GM12878 (cell line): ENCODE results near the gene ERVH48-1. TPM values are rescaled to one million over a fixed set of nuclear protein-coding genes. Genes with fewer than 3 reads are reported as not detected.

ENCODE experiments used
- ATAC-seq: fragments of 200-7000 bp; cut with Tn5 transposase; 3 replicates; pipeline ENCODE4 v1.9.1; 2020; ENCODE audit warnings: mild to moderate bottlenecking, moderate library complexity
- BruUV-seq: library from RNA; stranded (reverse); fragments of 400-500 nt; replicated peaks from 2 replicates; lab custom pipeline; 2021; lab: Mats Ljungman, UMichigan
- CTCF ChIA-PET: fragments of 300-600 bp; sonication (Branson Sonifier 250); formaldehyde crosslinking; extraction: SDS; loops from one replicate; lab custom pipeline; 2021; ENCODE audit warnings: inconsistent platforms; lab: Yijun Ruan, JAX
- POLR2A ChIA-PET: fragments of 350-600 bp; formaldehyde crosslinking; extraction: SDS; loops from one replicate; lab custom pipeline; 2021; ENCODE audit warnings: inconsistent platforms; lab: Charles Lee
- RAD21 ChIA-PET: fragments of 300-600 bp; sonication (Branson Sonifier 250); formaldehyde crosslinking; loops from one replicate; lab custom pipeline; 2023; ENCODE audit warnings: antibody characterized with exemption; ENCODE audit not compliant: unreplicated experiment; lab: Charles Lee
- SMC1A ChIA-PET: fragments of 300-600 bp; sonication (Branson Sonifier 250); formaldehyde crosslinking; loops from one replicate; lab custom pipeline; 2023; ENCODE audit not compliant: unreplicated experiment, uncharacterized antibody; lab: Charles Lee
- DNase-seq: peaks from one replicate; pipeline ENCODE4 v3.0.0-alpha.2; 2011; ENCODE audit warnings: low read depth, low spot score
- FAIRE-seq: peaks from 3 replicates; lab custom pipeline; 2011; peaks lifted over from hg19 to GRCh38; lab: Jason Lieb, UNC
- H2AFZ ChIP-seq: 2 replicates; pipeline ENCODE4 v1.6.0; 2011; ENCODE audit warnings: low read depth, low read length, control low read depth; ENCODE audit not compliant: control insufficient read depth
- H3K27ac ChIP-seq: 2 replicates; pipeline ENCODE4 v1.5.1; 2011; ENCODE audit warnings: control low read depth; ENCODE audit not compliant: control insufficient read depth, insufficient read depth
- H3K27me3 ChIP-seq, 2 experiments: replicated peaks in 1 of 2; 2 replicates each; pipeline versions ENCODE4 v1.6.0 to v1.6.1; 2011; ENCODE audit warnings: low read length in 1 of 2; ENCODE audit not compliant: control insufficient read depth in 2 of 2, insufficient read depth in 2 of 2
- H3K36me3 ChIP-seq, 2 experiments: 2 replicates each; pipeline ENCODE4 v1.5.1; 2011; ENCODE audit warnings: low read length in 1 of 2; ENCODE audit not compliant: control insufficient read depth in 2 of 2, insufficient read depth in 2 of 2
- H3K4me1 ChIP-seq: 2 replicates; pipeline ENCODE4 v1.6.1; 2011; ENCODE audit warnings: mild to moderate bottlenecking, low read length, moderate library complexity, mixed read lengths; ENCODE audit not compliant: control insufficient read depth, insufficient read depth
- H3K4me2 ChIP-seq: 2 replicates; pipeline ENCODE4 v1.6.0; 2011; ENCODE audit warnings: control low read depth; ENCODE audit not compliant: control insufficient read depth, insufficient read depth
- H3K4me3 ChIP-seq: fragments of 200-600 bp; sonication (generic); 2 replicates; pipeline ENCODE4 v1.5.1; 2016
- H3K79me2 ChIP-seq: 2 replicates; pipeline ENCODE4 v1.6.0; 2011; ENCODE audit warnings: low read length; ENCODE audit not compliant: control insufficient read depth, insufficient read depth
- H3K9ac ChIP-seq: 2 replicates; pipeline ENCODE4 v1.8.0; 2011; ENCODE audit warnings: low read length, control low read depth, mixed read lengths; ENCODE audit not compliant: control insufficient read depth, insufficient read depth
- H3K9me3 ChIP-seq: replicated peaks from 3 replicates; pipeline ENCODE4 v1.5.1; 2011; ENCODE audit warnings: mild to moderate bottlenecking, low read length; ENCODE audit not compliant: control insufficient read depth, insufficient read depth
- H4K20me1 ChIP-seq: 2 replicates; pipeline ENCODE4 v1.6.0; 2011; ENCODE audit not compliant: control insufficient read depth, insufficient read depth
- CBX3 ChIP-seq: fragments of 200-600 bp; sonication (generic); IDR thresholded peaks from 2 replicates; pipeline ENCODE4 v1.6.1; 2016; ENCODE audit warnings: low read depth, borderline replicate concordance
- CHD4 ChIP-seq: fragments of 200-600 bp; sonication (generic); IDR thresholded peaks from 2 replicates; pipeline ENCODE4 v1.6.1; 2016; ENCODE audit warnings: mild to moderate bottlenecking
- ESRRA ChIP-seq: IDR thresholded peaks from 2 replicates; pipeline ENCODE4 v1.6.1; 2012; ENCODE audit warnings: mild to moderate bottlenecking, low read length, improper control_type of control experiment
- FOXM1 ChIP-seq: IDR thresholded peaks from 2 replicates; pipeline ENCODE4 v1.6.1; 2012; ENCODE audit warnings: low read depth, mild to moderate bottlenecking, inconsistent platforms, low read length, moderate library complexity
- IKZF2 ChIP-seq, 2 experiments: fragments of 450-650 bp; IDR thresholded peaks; 2 replicates each; pipeline ENCODE4 v1.6.1; 2017; ENCODE audit warnings: mild to moderate bottlenecking in 2 of 2, moderate library complexity in 2 of 2
- JUNB ChIP-seq: IDR thresholded peaks from 2 replicates; pipeline ENCODE4 v1.6.1; 2016; ENCODE audit warnings: antibody characterized with exemption, mild to moderate bottlenecking
- KLF5 ChIP-seq: fragments of 450-650 bp; IDR thresholded peaks from 2 replicates; pipeline ENCODE4 v1.6.1; 2014; ENCODE audit warnings: mild to moderate bottlenecking; ENCODE audit not compliant: partially characterized antibody
- MYC ChIP-seq: IDR thresholded peaks from 2 replicates; pipeline ENCODE4 v1.6.1; 2011; ENCODE audit warnings: mild to moderate bottlenecking, low read length, moderate library complexity, inconsistent platforms; ENCODE audit not compliant: insufficient read depth, insufficient replicate concordance, insufficient read length, severe bottlenecking
- POLR2AphosphoS5 ChIP-seq: IDR thresholded peaks from 2 replicates; pipeline ENCODE4 v1.6.1; 2011; ENCODE audit warnings: mild to moderate bottlenecking, low read length, inconsistent platforms
- POU2F2 ChIP-seq: IDR thresholded peaks from 3 replicates; pipeline ENCODE4 v1.6.1; 2011; ENCODE audit warnings: low read depth, mild to moderate bottlenecking, low read length, borderline replicate concordance
- RB1 ChIP-seq: fragments of 450-650 bp; formaldehyde crosslinking; IDR thresholded peaks from 2 replicates; pipeline ENCODE4 v1.6.1; 2017; ENCODE audit warnings: mild to moderate bottlenecking, borderline replicate concordance
- RELA ChIP-seq: fragments of 450-650 bp; IDR thresholded peaks from 2 replicates; pipeline ENCODE4 v1.8.0; 2014; ENCODE audit warnings: borderline replicate concordance; ENCODE audit not compliant: partially characterized antibody
- RFX5 ChIP-seq: IDR thresholded peaks from 2 replicates; pipeline ENCODE4 v1.6.1; 2011; ENCODE audit warnings: low read depth, low read length, improper control_type of control experiment
- SUPT20H ChIP-seq: IDR thresholded peaks from 2 replicates; pipeline ENCODE4 v1.6.1; 2011; ENCODE audit warnings: low read depth, mild to moderate bottlenecking, low read length, moderate library complexity, borderline replicate concordance; ENCODE audit not compliant: control insufficient read depth
- TAF1 ChIP-seq: IDR thresholded peaks from 2 replicates; pipeline ENCODE4 v1.6.1; 2011; ENCODE audit warnings: mild to moderate bottlenecking, low read depth, low read length, borderline replicate concordance
- TCF12 ChIP-seq: IDR thresholded peaks from 2 replicates; pipeline ENCODE4 v1.6.1; 2011; ENCODE audit warnings: low read depth, mild to moderate bottlenecking, low read length
- ZSCAN29 ChIP-seq: fragments of 450-650 bp; IDR thresholded peaks from 2 replicates; pipeline ENCODE4 v1.6.1; 2017; ENCODE audit warnings: mild to moderate bottlenecking, moderate library complexity
- WGBS: methylation state at CpG from one replicate; pipeline ENCODE4 v1.1.6; 2016; ENCODE audit warnings: low lambda C conversion rate; ENCODE audit not compliant: insufficient replicate concordance, insufficient coverage; ENCODE audit errors: missing lambda C conversion rate; 5-methylcytosine and 5-hydroxymethylcytosine counted together
- in situ Hi-C: fragments of 300-500 bp; cut with MboI; formaldehyde crosslinking; loops from 9 replicates; pipeline ENCODE4 v1.14.3; 2018; ENCODE audit warnings: mixed read lengths
- intact Hi-C: fragments of 100-400 bp; cut with micrococcal nuclease; formaldehyde crosslinking; loops from one replicate; pipeline ENCODE4 v1.14.2; 2022; ENCODE audit not compliant: unreplicated experiment
- polyA plus RNA-seq, 11 experiments: library from polyadenylated mRNA; depleted of rRNA in 4 of 11; unstranded in 6 of 11; stranded (reverse) in 5 of 11; fragments of >200 nt; fragmentation: Nextera tagmentation in 4 of 11; fragmentation: Illumina TruSeq in 1 of 11; extraction: Ambion mirVana in 4 of 11; extraction: Trizol in 1 of 11; gene quantifications; 1 replicate in 1 of 11; 2 replicates in 10 of 11; pipeline versions ENCODE4 v1.2.1 to v1.2.3, GENCODE V29; 2011 to 2016; ENCODE audit warnings: inconsistent platforms in 2 of 11, missing spikeins in 2 of 11, low read depth in 1 of 11
- total RNA-seq, 4 experiments: library from RNA; depleted of rRNA in 3 of 4; stranded (reverse); fragments of >200 nt in 3 of 4; fragmentation: Illumina TruSeq in 1 of 4; extraction: Trizol in 1 of 4; gene quantifications; 2 replicates each; pipeline versions ENCODE4 v1.2.1 to v1.2.3, GENCODE V29; 2013 to 2021
- TF ChIP-seq, protein P1 (sequence below): IDR thresholded peaks from 2 replicates; pipeline ENCODE4 v1.6.1; 2011; ENCODE audit warnings: low read depth, mild to moderate bottlenecking, low read length, moderate library complexity, borderline replicate concordance; ENCODE audit errors: extremely low read depth
- TF ChIP-seq, protein P2 (sequence below): IDR thresholded peaks from 2 replicates; pipeline ENCODE4 v1.6.1; 2011; ENCODE audit warnings: borderline replicate concordance, low read depth, mild to moderate bottlenecking, moderate library complexity, low read length; ENCODE audit not compliant: insufficient read depth, poor library complexity, severe bottlenecking
- TF ChIP-seq, protein P3 (sequence below): fragments of 450-650 bp; conservative IDR thresholded peaks from 2 replicates; pipeline ENCODE4 v1.6.1; 2017; ENCODE audit warnings: mild to moderate bottlenecking, moderate library complexity

The ERVH48-1 gene
- total and polyA plus RNA-seq, 10 of the 15 experiments (the other 5 are each of a cell fraction or from before 2014, with no cell fraction given), result 0.03 to 0.30 (median 0.13) TPM; not detected in 7

DNA sequence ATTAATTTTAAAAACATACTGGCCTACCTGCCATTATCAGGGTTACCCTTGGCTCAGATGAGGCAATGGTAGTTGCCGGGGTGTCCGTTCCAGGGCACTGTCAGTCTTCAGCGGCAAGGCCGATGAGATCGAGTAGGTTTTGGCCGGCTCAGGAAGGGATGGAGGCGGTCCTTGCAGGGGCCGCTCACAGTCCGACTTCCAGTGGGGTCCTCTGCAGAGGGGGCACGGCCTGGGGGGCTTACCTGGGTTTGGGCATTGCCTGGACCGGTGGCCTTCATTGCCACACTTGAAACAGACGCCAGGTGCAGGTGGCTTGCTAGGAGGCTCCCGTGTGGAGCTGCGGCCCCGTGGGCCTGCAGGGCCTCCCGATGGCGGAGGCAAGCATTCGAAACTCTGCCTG, 2.5 kb downstream of the ERVH48-1 start (continued):
- TF ChIP-seq, protein P1, sequence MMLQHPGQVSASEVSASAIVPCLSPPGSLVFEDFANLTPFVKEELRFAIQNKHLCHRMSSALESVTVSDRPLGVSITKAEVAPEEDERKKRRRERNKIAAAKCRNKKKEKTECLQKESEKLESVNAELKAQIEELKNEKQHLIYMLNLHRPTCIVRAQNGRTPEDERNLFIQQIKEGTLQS, result no peak
- TF ChIP-seq TAF1 (no peak), JUNB (no peak), CBX3 (no peak), CHD4 (no peak), ESRRA (no peak)

DNA sequence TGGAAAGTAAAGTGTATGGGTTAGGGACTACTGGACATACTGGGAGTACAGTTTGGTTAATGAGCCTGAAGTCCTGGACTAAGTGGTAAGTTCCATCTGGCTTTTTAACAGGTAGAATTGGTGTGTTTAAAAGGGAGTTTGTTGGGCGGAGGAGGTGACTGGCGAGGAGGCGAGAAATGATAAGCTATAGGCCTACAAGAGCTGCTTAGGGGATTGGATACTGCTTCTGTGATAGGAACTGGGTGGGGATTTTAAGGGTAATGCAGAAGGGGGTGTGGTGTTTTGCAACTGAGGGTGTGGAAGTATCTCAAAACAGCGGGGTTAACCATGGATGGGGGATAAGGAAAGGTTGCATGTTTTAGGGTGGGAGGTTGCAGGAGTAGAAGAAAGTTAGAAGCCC, 3.5 kb downstream of the ERVH48-1 start:
- ChIA-PET RAD21 (interaction anchor here (0.7 kb wide), 1 partner anchor 29 kb away, joined by 3 read pairs; no protein-coding TSS in a partner anchor), POLR2A (no interaction called here), SMC1A (no interaction called here), CTCF (no interaction called here)
- FAIRE-seq, result no peak
- BruUV-seq, result no TSS peak
- no peaks in the 10 kb centered on the region for H3K27me3 ChIP-seq
- in situ Hi-C loops (no loop called here), intact Hi-C loops (loop anchor here (10.0 kb wide), 1 partner anchor 733 kb away; the partner anchor contains the start of genes HSF2BP and RRP1B)
- no peak overlapping the region for H3K9ac ChIP-seq
- H3K4me1 ChIP-seq, result peaks cover 6% of the 10 kb centered on the region
- H2AFZ ChIP-seq, result no peak overlapping the region
- no peak overlapping the region for H3K4me3 ChIP-seq
- no peak for DNase-seq
- no peaks in the 10 kb centered on the region for H4K20me1 ChIP-seq
- H3K4me2 ChIP-seq, result no peak overlapping the region
- H3K27ac ChIP-seq, result no peak overlapping the region
- no peaks in the 10 kb centered on the region for H3K9me3 ChIP-seq
- ATAC-seq, result no peak
- no peaks in the 10 kb centered on the region for H3K79me2 ChIP-seq
- 73% methylated on average over 4 of the region's 4 CpGs for WGBS
- no peaks in the 10 kb centered on the region for H3K36me3 ChIP-seq
- TF ChIP-seq ZSCAN29, result no peak
- no peak for TF ChIP-seq RFX5
- no peak for TF ChIP-seq POLR2AphosphoS5
- TF ChIP-seq, protein P2, sequence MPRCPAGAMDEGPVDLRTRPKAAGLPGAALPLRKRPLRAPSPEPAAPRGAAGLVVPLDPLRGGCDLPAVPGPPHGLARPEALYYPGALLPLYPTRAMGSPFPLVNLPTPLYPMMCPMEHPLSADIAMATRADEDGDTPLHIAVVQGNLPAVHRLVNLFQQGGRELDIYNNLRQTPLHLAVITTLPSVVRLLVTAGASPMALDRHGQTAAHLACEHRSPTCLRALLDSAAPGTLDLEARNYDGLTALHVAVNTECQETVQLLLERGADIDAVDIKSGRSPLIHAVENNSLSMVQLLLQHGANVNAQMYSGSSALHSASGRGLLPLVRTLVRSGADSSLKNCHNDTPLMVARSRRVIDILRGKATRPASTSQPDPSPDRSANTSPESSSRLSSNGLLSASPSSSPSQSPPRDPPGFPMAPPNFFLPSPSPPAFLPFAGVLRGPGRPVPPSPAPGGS, result no peak
- TF ChIP-seq IKZF2 (IDR thresholded peaks at IDR 0.05), result no peak
- TF ChIP-seq, protein P3, sequence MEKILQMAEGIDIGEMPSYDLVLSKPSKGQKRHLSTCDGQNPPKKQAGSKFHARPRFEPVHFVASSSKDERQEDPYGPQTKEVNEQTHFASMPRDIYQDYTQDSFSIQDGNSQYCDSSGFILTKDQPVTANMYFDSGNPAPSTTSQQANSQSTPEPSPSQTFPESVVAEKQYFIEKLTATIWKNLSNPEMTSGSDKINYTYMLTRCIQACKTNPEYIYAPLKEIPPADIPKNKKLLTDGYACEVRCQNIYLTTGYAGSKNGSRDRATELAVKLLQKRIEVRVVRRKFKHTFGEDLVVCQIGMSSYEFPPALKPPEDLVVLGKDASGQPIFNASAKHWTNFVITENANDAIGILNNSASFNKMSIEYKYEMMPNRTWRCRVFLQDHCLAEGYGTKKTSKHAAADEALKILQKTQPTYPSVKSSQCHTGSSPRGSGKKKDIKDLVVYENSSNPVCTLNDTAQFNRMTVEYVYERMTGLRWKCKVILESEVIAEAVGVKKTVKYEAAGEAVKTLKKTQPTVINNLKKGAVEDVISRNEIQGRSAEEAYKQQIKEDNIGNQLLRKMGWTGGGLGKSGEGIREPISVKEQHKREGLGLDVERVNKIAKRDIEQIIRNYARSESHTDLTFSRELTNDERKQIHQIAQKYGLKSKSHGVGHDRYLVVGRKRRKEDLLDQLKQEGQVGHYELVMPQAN, result no peak
- no peak for TF ChIP-seq FOXM1
- TF ChIP-seq KLF5, result no peak
- TF ChIP-seq MYC, result no peak
- no peak for TF ChIP-seq TCF12
- TF ChIP-seq RB1, result no peak
- no peak for TF ChIP-seq POU2F2
- no peak for TF ChIP-seq RELA
- no peak for TF ChIP-seq SUPT20H
